Neural progenitor cell (in vitro differentiated cells): ENCODE measurements around the gene CCDC97.

ENCODE experiments used
- CTCF ChIP-seq: fragments of 200-600 bp; sonication (generic); IDR thresholded peaks from 2 replicates; pipeline ENCODE4 v1.5.1; 2017; ENCODE audit warnings: antibody characterized with exemption, mild to moderate bottlenecking
- EZH2 ChIP-seq: fragments of 200-600 bp; sonication (generic); IDR thresholded peaks from 2 replicates; pipeline ENCODE4 v1.6.1; 2017; ENCODE audit warnings: antibody characterized with exemption, mild to moderate bottlenecking, moderate library complexity
- EZH2phosphoT487 ChIP-seq: fragments of 200-600 bp; sonication (generic); IDR thresholded peaks from 2 replicates; pipeline ENCODE4 v1.6.1; 2017; ENCODE audit warnings: antibody characterized with exemption

- no peak for TF ChIP-seq CTCF
- no peak for TF ChIP-seq EZH2
- no peak for TF ChIP-seq EZH2phosphoT487
Measured at GRCh38 chr19:41357746-41358145, 47.8 kb downstream of the CCDC97 start.
